H9 (cell line): Measurements from ENCODE around the gene CRMP1. TPM values are rescaled to one million over a fixed set of nuclear protein-coding genes. Genes with fewer than 3 reads are reported as not detected.

Experiments used
- DNase-seq: peaks from one replicate; pipeline ENCODE4 v3.0.0-alpha.2; 2017
- H2AFZ ChIP-seq: one replicate; pipeline ENCODE4 v1.6.1; 2013; ENCODE audit warnings: mild to moderate bottlenecking, low read length, control low read depth, moderate library complexity
- H2AK5ac ChIP-seq: 2 replicates; pipeline ENCODE4 v1.6.1; 2013; ENCODE audit warnings: low read length, control low read depth, mixed read lengths; ENCODE audit not compliant: insufficient read length
- H2BK120ac ChIP-seq: one replicate; pipeline ENCODE4 v1.6.1; 2013; ENCODE audit warnings: low read depth, mild to moderate bottlenecking, low read length, control low read depth, inconsistent platforms; ENCODE audit not compliant: poor library complexity, severe bottlenecking
- H2BK12ac ChIP-seq: 2 replicates; pipeline ENCODE4 v1.6.1; 2013; ENCODE audit warnings: low read length, control low read depth, mixed read lengths, low read depth; ENCODE audit not compliant: insufficient read length
- H2BK15ac ChIP-seq: 2 replicates; pipeline ENCODE4 v1.6.1; 2013; ENCODE audit warnings: low read depth, low read length, control low read depth
- H2BK20ac ChIP-seq: one replicate; pipeline ENCODE4 v1.6.1; 2013; ENCODE audit warnings: low read depth, mild to moderate bottlenecking, low read length, control low read depth, inconsistent platforms; ENCODE audit not compliant: poor library complexity, severe bottlenecking
- H2BK5ac ChIP-seq: 2 replicates; pipeline ENCODE4 v1.6.1; 2013; ENCODE audit warnings: low read length, control low read depth, mixed read lengths; ENCODE audit not compliant: insufficient read length
- H3K14ac ChIP-seq: 2 replicates; pipeline ENCODE4 v1.6.1; 2013; ENCODE audit warnings: low read length, control low read depth; ENCODE audit not compliant: insufficient read depth
- H3K18ac ChIP-seq: 2 replicates; pipeline ENCODE4 v1.6.1; 2013; ENCODE audit warnings: low read depth, mild to moderate bottlenecking, mixed read lengths, low read length, control low read depth; ENCODE audit not compliant: insufficient read length
- H3K23ac ChIP-seq: 2 replicates; pipeline ENCODE4 v1.6.1; 2013; ENCODE audit warnings: low read length, control low read depth, mixed read lengths, low read depth; ENCODE audit not compliant: insufficient read length
- H3K23me2 ChIP-seq: 2 replicates; pipeline ENCODE4 v1.6.1; 2013; ENCODE audit warnings: low read depth, mild to moderate bottlenecking, mixed read lengths, low read length, control low read depth; ENCODE audit not compliant: insufficient read length, poor library complexity, severe bottlenecking
- H3K27ac ChIP-seq: 2 replicates; pipeline ENCODE4 v1.5.1; 2013; ENCODE audit warnings: low read length, control low read depth, mixed read lengths, low read depth; ENCODE audit not compliant: insufficient read length
- H3K27me3 ChIP-seq: 2 replicates; pipeline ENCODE4 v1.6.1; 2013; ENCODE audit warnings: low read length, control low read depth, inconsistent platforms; ENCODE audit not compliant: insufficient read depth
- H3K4ac ChIP-seq: 2 replicates; pipeline ENCODE4 v1.6.1; 2013; ENCODE audit warnings: low read depth, mild to moderate bottlenecking, control low read depth, inconsistent platforms, low read length, moderate library complexity
- H3K4me1 ChIP-seq: 2 replicates; pipeline ENCODE4 v1.6.1; 2013; ENCODE audit warnings: low read length, control low read depth, inconsistent platforms; ENCODE audit not compliant: insufficient read depth
- H3K4me2 ChIP-seq: 2 replicates; pipeline ENCODE4 v1.6.1; 2013; ENCODE audit warnings: low read length, control low read depth, mixed read lengths; ENCODE audit not compliant: insufficient read length, insufficient read depth
- H3K56ac ChIP-seq: 2 replicates; pipeline ENCODE4 v1.6.1; 2013; ENCODE audit warnings: low read depth, mild to moderate bottlenecking, mixed read lengths, low read length, control low read depth; ENCODE audit not compliant: insufficient read length
- H3K79me1 ChIP-seq: 2 replicates; pipeline ENCODE4 v1.6.1; 2013; ENCODE audit warnings: low read depth, mild to moderate bottlenecking, moderate library complexity, low read length, control low read depth, inconsistent platforms; ENCODE audit not compliant: insufficient read depth, poor library complexity, severe bottlenecking
- H3K79me2 ChIP-seq: 2 replicates; pipeline ENCODE4 v1.6.1; 2013; ENCODE audit warnings: low read length, control low read depth, inconsistent platforms; ENCODE audit not compliant: insufficient read depth
- H3K9ac ChIP-seq: 2 replicates; pipeline ENCODE4 v1.6.1; 2013; ENCODE audit warnings: low read length, control low read depth, mixed read lengths; ENCODE audit not compliant: insufficient read length; ENCODE audit errors: extremely low read depth
- H3K9me3 ChIP-seq: one replicate; pipeline ENCODE4 v1.6.1; 2013; ENCODE audit warnings: low read depth, low read length, inconsistent platforms; ENCODE audit not compliant: control insufficient read depth
- H3T11ph ChIP-seq: one replicate; pipeline ENCODE4 v1.6.1; 2013; ENCODE audit warnings: mild to moderate bottlenecking, low read length, control low read depth, inconsistent platforms
- H4K20me1 ChIP-seq: one replicate; pipeline ENCODE4 v1.6.1; 2013; ENCODE audit not compliant: control insufficient read depth, insufficient read length, insufficient read depth
- H4K5ac ChIP-seq: 2 replicates; pipeline ENCODE4 v1.6.1; 2013; ENCODE audit warnings: low read depth, mild to moderate bottlenecking, mixed read lengths, low read length, control low read depth; ENCODE audit not compliant: insufficient read length
- H4K8ac ChIP-seq: replicated peaks from 2 replicates; pipeline ENCODE4 v1.6.1; 2013; ENCODE audit warnings: low read length, control low read depth, mixed read lengths, low read depth; ENCODE audit not compliant: insufficient read length
- H4K91ac ChIP-seq: 2 replicates; pipeline ENCODE4 v1.6.1; 2013; ENCODE audit warnings: low read depth, mild to moderate bottlenecking, moderate library complexity, mixed read lengths, low read length, control low read depth; ENCODE audit not compliant: insufficient read length
- H3K27ac Mint-ChIP-seq, 3 experiments: 2 replicates in 2 of 3; 3 replicates in 1 of 3; pipeline ENCODE4 v1.8.0; 2020 to 2021; ENCODE audit warnings: mixed read lengths in 3 of 3, mild to moderate bottlenecking in 1 of 3, moderate library complexity in 1 of 3
- H3K27me3 Mint-ChIP-seq: 2 replicates; pipeline ENCODE4 v1.8.0; 2021; ENCODE audit warnings: low read depth, mild to moderate bottlenecking, moderate library complexity, mixed read lengths
- H3K36me3 Mint-ChIP-seq, 3 experiments: 2 replicates in 2 of 3; 3 replicates in 1 of 3; pipeline ENCODE4 v1.8.0; 2020 to 2021; ENCODE audit warnings: low read depth in 3 of 3, mixed read lengths in 3 of 3; ENCODE audit not compliant: insufficient read depth in 1 of 3
- H3K4me1 Mint-ChIP-seq, 2 experiments: 2 replicates each; pipeline ENCODE4 v1.8.0; 2020; ENCODE audit warnings: mixed read lengths in 2 of 2
- H3K4me3 Mint-ChIP-seq, 2 experiments: 2 replicates in 1 of 2; 3 replicates in 1 of 2; pipeline ENCODE4 v1.8.0; 2020 to 2021; ENCODE audit warnings: mild to moderate bottlenecking in 2 of 2, mixed read lengths in 2 of 2, moderate library complexity in 1 of 2
- H3K9me3 Mint-ChIP-seq, 2 experiments: 2 replicates in 1 of 2; 3 replicates in 1 of 2; pipeline ENCODE4 v1.8.0; 2020; ENCODE audit warnings: mild to moderate bottlenecking in 2 of 2, mixed read lengths in 2 of 2, moderate library complexity in 1 of 2
- CTCF ChIP-seq: fragments of 200-600 bp; sonication (generic); conservative IDR thresholded peaks from 3 replicates; pipeline ENCODE4 v1.8.0; 2021; ENCODE audit warnings: antibody characterized with exemption, mild to moderate bottlenecking
- WGBS: extraction: QIAGEN DNeasy Blood & Tissue Kit; methylation state at CpG from one replicate; pipeline ENCODE4 v1.1.7; 2013; ENCODE audit warnings: missing lambda C conversion rate, low lambda C conversion rate, mixed read lengths; ENCODE audit not compliant: insufficient read length; ENCODE audit errors: extremely low coverage; 5-methylcytosine and 5-hydroxymethylcytosine counted together
- total RNA-seq: library from RNA; stranded (reverse); gene quantifications from 2 replicates; pipeline ENCODE4 v1.2.1, GENCODE V29; 2021

The CRMP1 gene
- total RNA-seq, 1 experiment from 2014 or later, result 71.6 TPM

- Mint-ChIP-seq H3K27ac (peak overlapping the region in 2 of 3 experiments; percentile 83 to 92; a peak in 4 of 7 replicates), H3K36me3 (no peaks in the 10 kb centered on the region; a peak in 1 of 7 replicates), H3K27me3 (peaks cover 57% of the 10 kb centered on the region), H3K9me3 (peaks cover 0 to 8% of the 10 kb centered on the region in 2 experiments; a peak in 1 of 5 replicates), H3K4me3 (peak overlapping the region; percentile 68 to 84), H3K4me1 (peaks cover 40 to 51% of the 10 kb centered on the region in 2 experiments)
- H3K9me3 ChIP-seq, result no peaks in the 10 kb centered on the region
- H4K8ac ChIP-seq, result no peak overlapping the region
- peaks cover 3% of the 10 kb centered on the region for H3K79me1 ChIP-seq
- no peaks in the 10 kb centered on the region for H4K20me1 ChIP-seq
- H2AFZ ChIP-seq, result no peak overlapping the region
- no peak overlapping the region for H3K18ac ChIP-seq
- no peak overlapping the region for H3K23ac ChIP-seq
- H3K9ac ChIP-seq, result no peak overlapping the region
- no peak overlapping the region for H2AK5ac ChIP-seq
- peaks cover 18% of the 10 kb centered on the region; the same call in 1 of the 2 replicates for H3K27me3 ChIP-seq
- no peak overlapping the region for H3K4ac ChIP-seq
- H4K5ac ChIP-seq, result no peak overlapping the region
- H2BK120ac ChIP-seq, result no peak overlapping the region
- no peak overlapping the region for H3K56ac ChIP-seq
- peaks cover 20% of the 10 kb centered on the region for H3K23me2 ChIP-seq
- no peak overlapping the region for H4K91ac ChIP-seq
- H3K4me1 ChIP-seq, result peaks cover 2% of the 10 kb centered on the region; the same call in 1 of the 2 replicates
- no peak overlapping the region for H2BK12ac ChIP-seq
- H3K4me2 ChIP-seq, result peak overlapping the region; percentile 82
- H2BK20ac ChIP-seq, result no peak overlapping the region
- H3T11ph ChIP-seq, result no peak overlapping the region
- DNase-seq, result peak; percentile 97
- WGBS, result no CpG with 5 or more reads among the region's 41 CpGs
- TF ChIP-seq CTCF, result no peak
- H2BK5ac ChIP-seq, result no peak overlapping the region
- no peak overlapping the region; the same call in 1 of the 2 replicates for H3K14ac ChIP-seq
- peaks cover 12% of the 10 kb centered on the region; the same call in 1 of the 2 replicates for H3K79me2 ChIP-seq
- H2BK15ac ChIP-seq, result no peak overlapping the region
- no peak overlapping the region for H3K27ac ChIP-seq
Measured at GRCh38 chr4:5890063-5890727, 2.7 kb downstream of the CRMP1 start.
